Breast epithelium (tissue), 4 donors: Measurements from ENCODE around the gene UBR3. TPM values are rescaled to one million over a fixed set of nuclear protein-coding genes. Genes with fewer than 3 reads are reported as not detected.
"Not testable (repeated sequence)": the region's sequence is repeated elsewhere in the genome, so short reads cannot be mapped to it uniquely, and the experiment has no call there.

ENCODE experiments used
- DNase-seq, 2 donors: peaks; one replicate each; pipeline ENCODE4 v3.0.0-alpha.2; 2019; ENCODE audit warnings: low spot score in 2 of 2
- H3K27ac ChIP-seq, 2 donors: fragments of 200-600 bp; sonication (generic) in 1 of 2; one replicate each; pipeline ENCODE4 v1.5.1; 2016 to 2019; ENCODE audit warnings: mild to moderate bottlenecking in 1 of 2
- H3K27me3 ChIP-seq, 2 donors: fragments of 200-600 bp; sonication (generic) in 1 of 2; one replicate each; pipeline versions ENCODE4 v1.5.1 to v1.6.0; 2017 to 2019; ENCODE audit warnings: control low read depth in 1 of 2, mild to moderate bottlenecking in 1 of 2
- H3K36me3 ChIP-seq: fragments of 200-600 bp; one replicate; pipeline ENCODE4 v1.5.1; 2019
- H3K4me1 ChIP-seq, 2 donors: fragments of 200-600 bp; sonication (generic); one replicate each; pipeline ENCODE4 v1.5.1; 2016 to 2019; ENCODE audit warnings: control low read depth in 1 of 2
- H3K4me3 ChIP-seq, 3 donors: fragments of 200-600 bp; sonication (generic); 1 replicate in 2 of 3; 2 replicates in 1 of 3; pipeline ENCODE4 v1.5.1; 2016 to 2019; ENCODE audit warnings: mild to moderate bottlenecking in 3 of 3, moderate library complexity in 2 of 3
- H3K9me3 ChIP-seq, 2 donors: fragments of 200-600 bp; sonication (generic) in 1 of 2; one replicate each; pipeline ENCODE4 v1.5.1; 2016 to 2019; ENCODE audit warnings: control low read depth in 1 of 2
- POLR2A ChIP-seq: fragments of 450-650 bp; IDR thresholded peaks from one replicate; pipeline ENCODE4 v1.6.1; 2016; ENCODE audit warnings: antibody characterized with exemption, mild to moderate bottlenecking, moderate library complexity
- POLR2AphosphoS5 ChIP-seq, 3 donors: sonication (generic); formaldehyde crosslinking; IDR thresholded peaks; one replicate each; pipeline ENCODE4 v1.6.1; 2017; ENCODE audit warnings: antibody characterized with exemption in 3 of 3
- intact Hi-C: fragments of 100-400 bp; cut with DNase I; formaldehyde crosslinking; loops from one replicate; pipeline ENCODE4 v1.15.1; 2023; ENCODE audit warnings: low total_unique reads
- total RNA-seq, 3 donors: library from RNA; depleted of rRNA; stranded (reverse); fragments of >200 nt; gene quantifications; one replicate each; pipeline ENCODE4 v1.1.0, GENCODE V29; 2016
- TF ChIP-seq, protein P1 (sequence below), 3 donors: fragments of 450-650 bp; IDR thresholded peaks; one replicate each; pipeline ENCODE4 v1.5.1; 2016 to 2017; ENCODE audit warnings: antibody characterized with exemption in 3 of 3, mild to moderate bottlenecking in 3 of 3, moderate library complexity in 3 of 3

The UBR3 gene
- total RNA-seq, 3 donors from 2014 or later = 75.7 to 110 (median 108) TPM

DNA sequence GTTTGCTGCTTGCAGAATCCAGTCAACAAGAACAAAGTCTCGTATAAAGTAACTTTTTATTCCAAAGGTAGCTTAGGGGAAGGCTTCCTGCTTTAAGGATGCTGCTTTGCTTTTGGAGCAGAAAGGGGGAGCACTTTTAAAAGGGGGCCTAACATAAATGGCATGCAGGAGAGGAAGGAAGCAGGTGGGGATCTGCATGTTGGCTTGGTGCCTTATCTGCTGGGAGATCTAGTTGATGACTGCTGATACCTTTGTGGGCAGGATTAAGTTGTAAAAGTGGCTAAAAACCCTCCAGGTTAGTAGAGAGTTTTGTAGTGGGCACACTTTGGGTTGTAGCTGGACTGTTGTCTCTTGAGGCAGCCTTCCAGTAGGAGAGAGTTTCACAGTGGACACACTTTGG, 22.5 kb downstream of the UBR3 start:
- TF ChIP-seq, protein P1, sequence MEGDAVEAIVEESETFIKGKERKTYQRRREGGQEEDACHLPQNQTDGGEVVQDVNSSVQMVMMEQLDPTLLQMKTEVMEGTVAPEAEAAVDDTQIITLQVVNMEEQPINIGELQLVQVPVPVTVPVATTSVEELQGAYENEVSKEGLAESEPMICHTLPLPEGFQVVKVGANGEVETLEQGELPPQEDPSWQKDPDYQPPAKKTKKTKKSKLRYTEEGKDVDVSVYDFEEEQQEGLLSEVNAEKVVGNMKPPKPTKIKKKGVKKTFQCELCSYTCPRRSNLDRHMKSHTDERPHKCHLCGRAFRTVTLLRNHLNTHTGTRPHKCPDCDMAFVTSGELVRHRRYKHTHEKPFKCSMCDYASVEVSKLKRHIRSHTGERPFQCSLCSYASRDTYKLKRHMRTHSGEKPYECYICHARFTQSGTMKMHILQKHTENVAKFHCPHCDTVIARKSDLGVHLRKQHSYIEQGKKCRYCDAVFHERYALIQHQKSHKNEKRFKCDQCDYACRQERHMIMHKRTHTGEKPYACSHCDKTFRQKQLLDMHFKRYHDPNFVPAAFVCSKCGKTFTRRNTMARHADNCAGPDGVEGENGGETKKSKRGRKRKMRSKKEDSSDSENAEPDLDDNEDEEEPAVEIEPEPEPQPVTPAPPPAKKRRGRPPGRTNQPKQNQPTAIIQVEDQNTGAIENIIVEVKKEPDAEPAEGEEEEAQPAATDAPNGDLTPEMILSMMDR (IDR thresholded peaks at IDR 0.05) = no peak
- TF ChIP-seq POLR2AphosphoS5 (IDR thresholded peaks at IDR 0.05) = no peak
- no peak for TF ChIP-seq POLR2A
- Histone ChIP-seq H3K27me3 (no peaks in the 10 kb centered on the region), H3K4me1 (no peaks in the 10 kb centered on the region), H3K27ac (no peak overlapping the region), H3K9me3 (no peaks in the 10 kb centered on the region), H3K4me3 (no peak overlapping the region), H3K36me3 (no peaks in the 10 kb centered on the region)
- DNase-seq = no peak
- intact Hi-C loops = no loop called here

DNA sequence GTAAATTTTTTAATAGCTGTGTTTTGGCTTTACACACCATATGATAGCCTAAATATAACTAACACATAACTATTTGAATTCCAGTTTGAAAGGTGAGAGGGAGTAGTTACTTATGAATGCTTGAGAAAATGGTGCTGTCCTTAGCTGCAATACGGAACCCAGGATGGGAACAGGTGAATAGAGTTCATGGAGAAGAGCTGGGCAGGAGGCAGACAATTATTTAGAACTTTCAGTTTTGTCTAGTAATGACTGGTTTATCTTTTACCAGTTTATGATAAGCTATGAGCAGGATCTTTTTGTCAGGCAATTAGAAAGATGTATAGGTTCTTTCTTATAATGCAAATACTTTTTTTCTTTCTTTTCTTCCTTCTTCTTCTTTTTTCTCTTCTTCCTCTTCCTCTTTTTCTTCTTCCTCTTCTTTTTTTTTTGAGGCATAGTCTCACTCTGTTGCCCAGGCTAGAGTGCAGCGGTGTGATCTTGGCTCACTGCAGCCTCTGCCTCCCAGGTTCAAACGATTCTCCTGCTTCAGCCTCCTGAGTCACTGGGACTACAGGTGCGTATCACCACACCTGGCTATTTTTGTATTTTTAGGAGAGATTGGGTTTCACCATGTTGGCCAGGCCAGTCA, 25.9 kb downstream of the UBR3 start:
- H3K27ac ChIP-seq = no peak overlapping the region
- TF ChIP-seq, protein P1 (IDR thresholded peaks at IDR 0.05) = no peak
- TF ChIP-seq POLR2AphosphoS5 (IDR thresholded peaks at IDR 0.05) (no peak), POLR2A (no peak)

DNA sequence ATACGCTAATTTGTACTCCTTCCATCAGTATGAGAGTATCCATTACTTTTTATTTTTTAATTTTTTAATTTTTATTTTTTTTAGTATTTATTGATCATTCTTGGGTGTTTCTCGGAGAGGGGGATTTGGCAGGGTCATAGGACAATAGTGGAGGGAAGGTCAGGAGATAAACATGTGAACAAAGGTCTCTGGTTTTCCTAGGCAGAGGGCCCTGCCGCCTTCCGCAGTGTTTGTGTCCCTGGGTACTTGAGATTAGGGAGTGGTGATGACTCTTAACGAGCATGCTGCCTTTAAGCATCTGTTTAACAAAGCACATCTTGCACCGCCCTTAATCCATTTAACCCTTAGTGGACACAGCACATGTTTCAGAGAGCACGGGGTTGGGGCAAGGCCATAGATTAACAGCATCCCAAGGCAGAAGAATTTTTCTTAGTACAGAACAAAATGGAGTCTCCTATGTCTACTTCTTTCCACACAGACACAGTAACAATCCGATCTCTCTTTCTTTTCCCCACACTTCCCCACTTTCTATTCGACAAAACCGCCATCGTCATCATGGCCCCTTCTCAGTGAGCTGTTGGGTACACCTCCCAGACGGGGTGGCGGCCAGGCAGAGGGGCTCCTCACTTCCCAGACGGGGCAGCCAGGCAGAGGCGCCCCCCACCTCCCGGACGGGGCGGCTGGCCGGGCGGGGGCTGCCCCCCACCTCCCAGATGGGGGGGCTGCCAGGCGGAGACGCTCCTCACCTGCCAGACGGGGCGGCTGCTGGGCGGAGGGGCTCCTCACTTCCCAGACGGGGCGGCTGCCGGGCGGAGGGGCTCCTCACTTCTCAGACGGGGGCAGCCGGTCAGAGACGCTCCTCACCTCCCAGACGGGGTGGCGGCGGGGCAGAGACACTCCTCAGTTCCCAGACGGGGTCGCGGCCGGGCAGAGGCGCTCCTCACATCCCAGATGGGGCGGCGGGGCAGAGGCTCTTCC, 28.3 kb downstream of the UBR3 start:
- DNase-seq, H3K4me3 ChIP-seq, H3K27me3 ChIP-seq, intact Hi-C loops, H3K9me3 ChIP-seq, H3K27ac ChIP-seq, H3K36me3 ChIP-seq, H3K4me1 ChIP-seq: not testable (repeated sequence)

More for the DNA sequence above, 25.9 kb downstream of the UBR3 start:
- DNase-seq = no peak
- intact Hi-C loops = no loop called here
- Histone ChIP-seq H3K4me1 (no peaks in the 10 kb centered on the region), H3K4me3 (no peak overlapping the region), H3K9me3 (peaks cover 0 to 5% of the 10 kb centered on the region in 2 donors), H3K36me3 (no peaks in the 10 kb centered on the region), H3K27me3 (no peaks in the 10 kb centered on the region)

DNA sequence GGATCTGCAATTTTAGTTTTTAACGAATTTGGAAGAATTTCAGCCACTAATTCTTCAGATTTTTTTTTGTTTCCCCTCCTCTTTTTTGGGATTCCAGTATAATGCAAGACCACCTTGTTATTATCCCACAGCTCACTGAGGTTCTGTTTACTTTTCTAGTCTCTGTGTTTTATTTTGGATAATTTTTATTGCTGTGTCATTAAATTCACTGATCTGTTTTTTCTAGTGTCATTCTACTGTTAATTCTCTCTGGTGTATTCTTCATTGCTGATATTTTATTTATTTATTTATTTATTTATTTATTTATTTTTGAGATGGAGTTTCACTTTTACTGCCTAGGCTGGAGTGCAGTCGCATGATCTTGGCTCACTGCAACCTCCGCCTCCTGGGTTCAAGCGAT, 32.2 kb downstream of the UBR3 start:
- Histone ChIP-seq H3K27ac (no peak overlapping the region), H3K27me3 (no peaks in the 10 kb centered on the region), H3K4me3 (no peak overlapping the region), H3K9me3 (peaks cover 0 to 5% of the 10 kb centered on the region in 2 donors), H3K4me1 (no peaks in the 10 kb centered on the region), H3K36me3 (no peaks in the 10 kb centered on the region)
- no peak for TF ChIP-seq POLR2AphosphoS5 (IDR thresholded peaks at IDR 0.05)
- TF ChIP-seq, protein P1 (IDR thresholded peaks at IDR 0.05) = no peak
- TF ChIP-seq POLR2A = no peak
- intact Hi-C loops = no loop called here
- DNase-seq = no peak

DNA sequence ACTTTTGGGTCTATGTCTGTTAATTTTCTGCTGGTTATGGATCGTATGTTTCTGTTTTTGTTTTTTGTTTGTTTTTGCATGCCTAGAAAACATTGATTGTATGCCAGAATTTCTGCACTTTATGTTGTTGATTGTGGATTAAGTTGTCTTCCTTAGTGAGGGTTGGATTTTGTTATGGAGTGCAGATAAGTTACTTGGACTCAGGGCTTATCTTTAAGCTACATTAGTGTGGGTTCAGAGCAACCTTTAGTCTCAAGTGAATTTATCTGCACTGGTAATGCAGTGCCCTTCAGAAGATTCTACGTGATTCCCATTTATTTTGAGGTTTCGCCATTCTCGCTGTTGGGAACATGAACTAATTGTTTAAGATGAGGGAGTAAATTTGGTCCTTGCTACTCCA, 32.9 kb downstream of the UBR3 start:
- no peak overlapping the region for H3K27ac ChIP-seq
- intact Hi-C loops = no loop called here
- DNase-seq = no peak
- no peaks in the 10 kb centered on the region for H3K27me3 ChIP-seq
- TF ChIP-seq, protein P1 (IDR thresholded peaks at IDR 0.05) = no peak
- no peak for TF ChIP-seq POLR2AphosphoS5 (IDR thresholded peaks at IDR 0.05)
- no peak for TF ChIP-seq POLR2A
- H3K4me1 ChIP-seq = no peaks in the 10 kb centered on the region
- no peaks in the 10 kb centered on the region for H3K36me3 ChIP-seq
- H3K4me3 ChIP-seq = no peak overlapping the region
- H3K9me3 ChIP-seq = peaks cover 0 to 5% of the 10 kb centered on the region in 2 donors
